GM12801 (cell line): ENCODE data around the gene PIK3CG.

Source experiments
- TF ChIP-seq, protein P1 (sequence below): IDR thresholded peaks from one replicate; pipeline ENCODE4 v1.5.1; 2011; ENCODE audit warnings: control low read depth; ENCODE audit not compliant: insufficient read length; ENCODE audit errors: extremely low read depth

The PIK3CG gene

DNA sequence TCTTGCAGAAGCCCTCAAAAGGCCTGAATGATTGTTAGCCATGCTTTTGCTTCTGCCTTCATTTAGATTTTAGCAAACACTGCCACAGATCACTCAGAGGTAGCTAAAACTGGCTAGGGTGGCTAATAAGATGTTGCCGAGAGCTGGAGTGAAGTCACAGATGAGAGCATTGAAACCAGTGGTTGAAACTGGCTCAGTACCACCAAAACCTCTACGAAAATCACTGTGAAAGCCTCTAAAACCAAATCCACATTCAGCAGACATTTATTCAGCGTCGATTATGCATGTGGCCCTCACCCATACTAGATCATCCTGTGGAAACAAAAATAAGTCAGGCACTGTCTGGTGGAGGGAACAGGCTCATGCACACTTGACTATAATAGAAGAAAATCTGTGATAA lies 50.8 kb downstream of the PIK3CG start:
- TF ChIP-seq, protein P1, sequence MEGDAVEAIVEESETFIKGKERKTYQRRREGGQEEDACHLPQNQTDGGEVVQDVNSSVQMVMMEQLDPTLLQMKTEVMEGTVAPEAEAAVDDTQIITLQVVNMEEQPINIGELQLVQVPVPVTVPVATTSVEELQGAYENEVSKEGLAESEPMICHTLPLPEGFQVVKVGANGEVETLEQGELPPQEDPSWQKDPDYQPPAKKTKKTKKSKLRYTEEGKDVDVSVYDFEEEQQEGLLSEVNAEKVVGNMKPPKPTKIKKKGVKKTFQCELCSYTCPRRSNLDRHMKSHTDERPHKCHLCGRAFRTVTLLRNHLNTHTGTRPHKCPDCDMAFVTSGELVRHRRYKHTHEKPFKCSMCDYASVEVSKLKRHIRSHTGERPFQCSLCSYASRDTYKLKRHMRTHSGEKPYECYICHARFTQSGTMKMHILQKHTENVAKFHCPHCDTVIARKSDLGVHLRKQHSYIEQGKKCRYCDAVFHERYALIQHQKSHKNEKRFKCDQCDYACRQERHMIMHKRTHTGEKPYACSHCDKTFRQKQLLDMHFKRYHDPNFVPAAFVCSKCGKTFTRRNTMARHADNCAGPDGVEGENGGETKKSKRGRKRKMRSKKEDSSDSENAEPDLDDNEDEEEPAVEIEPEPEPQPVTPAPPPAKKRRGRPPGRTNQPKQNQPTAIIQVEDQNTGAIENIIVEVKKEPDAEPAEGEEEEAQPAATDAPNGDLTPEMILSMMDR = no peak

DNA sequence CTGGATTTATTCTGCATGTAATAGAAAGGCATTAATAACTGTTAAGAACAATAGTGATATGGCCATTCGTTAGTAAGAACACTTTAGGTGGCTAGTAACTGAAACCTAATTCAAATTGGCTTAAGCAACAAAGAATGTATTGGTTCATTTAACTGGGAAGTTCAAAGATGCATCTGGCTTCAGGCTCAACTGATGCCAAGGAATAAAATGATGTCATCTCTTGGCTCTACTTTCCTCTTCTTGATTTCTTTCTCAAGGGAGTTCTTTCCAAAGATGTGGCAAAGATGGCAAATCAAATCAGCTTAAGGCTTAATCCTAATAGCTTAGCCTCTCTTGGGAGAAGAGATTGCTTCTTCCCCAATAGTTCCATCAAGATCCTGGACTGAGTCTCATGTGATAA lies 51.6 kb downstream of the PIK3CG start:
- TF ChIP-seq, protein P1 = no peak

DNA sequence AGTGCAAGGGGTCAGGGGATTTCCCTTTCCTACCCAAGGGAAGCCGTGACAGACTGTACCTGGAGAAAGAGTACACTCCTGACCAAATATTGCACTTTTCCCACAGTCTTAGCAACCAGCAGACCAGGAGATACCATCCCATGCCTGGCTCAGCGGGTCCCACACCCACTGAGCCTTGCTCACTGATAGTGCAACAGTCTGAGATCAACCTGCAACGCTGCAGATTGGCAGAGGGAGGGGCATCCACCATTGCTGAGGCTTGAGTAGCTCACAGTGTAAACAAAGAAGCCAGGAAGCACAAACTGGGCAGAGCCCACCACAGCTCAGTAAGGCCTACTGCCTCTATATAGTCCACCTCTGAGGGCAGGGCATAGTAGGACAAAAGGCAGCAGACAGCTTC lies 53.9 kb downstream of the PIK3CG start:
- TF ChIP-seq, protein P1 = no peak

DNA sequence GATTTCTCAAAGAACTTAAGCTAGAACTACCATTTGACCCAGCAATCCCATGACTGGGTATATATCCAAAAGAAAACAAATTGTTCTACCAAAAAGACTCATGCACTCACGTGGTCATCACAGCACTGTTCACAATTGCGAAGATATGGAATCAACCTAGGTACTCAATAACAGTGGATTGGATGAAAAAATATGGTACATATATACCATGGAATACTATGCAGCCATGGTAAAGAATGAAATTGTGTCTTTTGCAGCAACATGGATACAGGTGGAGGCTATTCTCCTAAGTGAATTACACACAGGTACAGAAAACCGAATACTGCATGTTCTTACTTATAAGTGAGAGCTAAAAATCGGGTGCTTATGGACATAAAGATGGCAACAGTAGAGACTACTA lies 61.8 kb downstream of the PIK3CG start:
- TF ChIP-seq, protein P1 = no peak

DNA sequence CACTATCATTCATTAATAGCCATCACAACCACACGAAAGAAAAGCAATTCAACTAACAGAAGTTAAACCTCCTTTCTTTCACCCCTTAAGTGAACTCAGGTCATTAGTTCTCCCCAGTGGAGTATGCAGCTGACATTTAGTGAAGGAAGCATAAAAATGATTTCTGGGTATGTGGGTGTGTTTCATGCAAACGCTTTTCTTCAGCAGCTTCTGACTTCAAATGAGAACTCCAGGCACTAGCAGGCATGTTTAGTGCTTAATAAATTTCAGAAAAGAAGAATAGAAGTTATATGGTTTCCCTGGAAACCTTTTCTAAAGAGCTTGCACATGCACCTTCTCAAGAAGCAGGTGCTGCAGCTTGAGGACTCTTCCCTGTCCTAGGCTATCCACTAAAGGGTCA lies 62.5 kb downstream of the PIK3CG start:
- TF ChIP-seq, protein P1 = no peak

DNA sequence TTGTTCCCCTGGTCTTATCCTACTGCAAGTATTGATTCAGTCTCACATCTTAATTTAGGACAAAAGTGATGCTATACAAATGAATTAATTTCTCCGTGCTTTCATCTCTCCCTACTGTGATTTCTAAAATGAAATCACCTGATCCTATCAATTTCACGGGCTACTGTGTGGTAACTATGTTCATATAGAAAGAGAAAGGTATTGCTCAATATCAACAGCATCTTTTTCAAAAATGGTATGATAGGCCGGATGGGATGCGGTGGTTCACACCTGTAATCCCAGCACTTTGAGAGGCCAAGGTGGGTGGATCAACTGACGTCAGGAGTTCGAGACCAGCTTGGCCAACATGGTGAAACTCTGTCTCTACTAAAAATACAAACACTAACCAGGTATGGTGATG lies 71.2 kb downstream of the PIK3CG start:
- TF ChIP-seq, protein P1 = no peak

DNA sequence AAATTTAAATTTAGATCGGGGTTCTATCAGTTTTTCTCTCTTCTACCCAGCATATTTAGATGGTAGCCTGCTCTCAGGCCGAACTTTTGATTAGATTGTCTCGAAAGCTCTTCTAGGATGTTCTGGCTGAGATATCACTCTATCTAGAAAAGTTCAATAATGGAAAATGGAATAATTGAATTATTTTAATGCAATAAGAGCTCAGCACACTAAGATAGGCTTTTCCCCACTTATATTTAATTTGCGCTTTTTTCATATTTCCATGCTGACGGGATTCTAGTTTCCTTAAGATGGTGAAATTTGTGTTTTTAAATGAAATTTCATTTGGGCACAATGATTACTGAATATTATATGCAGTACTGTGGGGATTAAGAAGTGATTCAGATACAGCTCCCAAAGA lies 73.7 kb downstream of the PIK3CG start:
- TF ChIP-seq, protein P1 = no peak

DNA sequence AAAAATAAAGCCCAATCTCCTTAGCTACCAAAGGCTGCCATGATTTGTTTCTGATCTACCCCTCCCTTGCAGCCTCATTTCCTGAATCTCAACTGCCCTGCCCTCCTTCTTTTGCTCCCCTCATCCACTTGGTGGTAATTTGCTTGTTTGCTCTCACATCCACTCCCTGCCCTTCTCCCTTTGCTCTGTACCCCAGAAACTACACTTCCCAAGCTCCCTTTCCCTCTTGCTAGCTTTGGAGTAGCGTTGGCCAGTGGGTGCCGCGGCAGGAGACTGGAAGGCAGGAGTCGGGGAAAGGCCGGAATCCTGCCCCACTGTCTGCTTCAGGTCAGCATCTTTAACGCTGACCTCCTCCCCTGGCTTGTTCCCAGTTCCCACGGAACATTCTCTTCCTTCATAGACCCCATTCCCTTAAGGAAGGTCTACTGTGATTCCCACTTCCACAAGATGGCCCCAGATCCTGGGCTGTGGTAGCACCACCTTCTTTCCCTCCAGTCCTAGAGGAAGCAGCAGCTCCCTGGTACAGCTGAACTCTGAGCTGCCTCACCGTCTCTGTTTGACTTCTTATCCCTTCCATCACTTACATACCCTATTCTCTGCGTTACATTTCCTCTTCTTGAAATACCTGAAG lies 79.1 kb downstream of the PIK3CG start:
- TF ChIP-seq, protein P1 = no peak
